Activated T-cell treated with anti-CD3 and anti-CD28 coated beads, Interleukin-2, amount 50 U/mL, for 24 hours (primary cell): ENCODE measurements around the gene FMNL1.
"Not testable (repeated sequence)": the region's sequence is repeated elsewhere in the genome, so short reads cannot be mapped to it uniquely, and the experiment has no call there.

ENCODE experiments used
- DNase-seq: peaks from one replicate; pipeline ENCODE4 v3.0.0-alpha.2; 2020
- H3K27ac Mint-ChIP-seq: 2 replicates; pipeline ENCODE4 v1.8.0; 2020; ENCODE audit warnings: mild to moderate bottlenecking, mixed read lengths
- H3K27me3 Mint-ChIP-seq: 2 replicates; pipeline ENCODE4 v1.8.0; 2020; ENCODE audit warnings: mixed read lengths
- H3K36me3 Mint-ChIP-seq: 2 replicates; pipeline ENCODE4 v1.8.0; 2020; ENCODE audit warnings: low read depth, mixed read lengths
- H3K4me1 Mint-ChIP-seq: 2 replicates; pipeline ENCODE4 v1.8.0; 2020; ENCODE audit warnings: low read depth, mixed read lengths
- H3K4me3 Mint-ChIP-seq: 2 replicates; pipeline ENCODE4 v1.8.0; 2020; ENCODE audit warnings: mild to moderate bottlenecking, moderate library complexity, mixed read lengths
- H3K9me3 Mint-ChIP-seq: 2 replicates; pipeline ENCODE4 v1.8.0; 2020; ENCODE audit warnings: mixed read lengths

FMNL1 gene

GRCh38 chr17:45200701-45201100, 21.0 kb upstream of the FMNL1 start:
- no peaks in the 10 kb centered on the region for H3K9me3 Mint-ChIP-seq
- DNase-seq = no peak
- no peak overlapping the region for H3K4me3 Mint-ChIP-seq
- H3K36me3 Mint-ChIP-seq = no peaks in the 10 kb centered on the region
- peaks cover 3% of the 10 kb centered on the region for H3K4me1 Mint-ChIP-seq
- H3K27ac Mint-ChIP-seq = no peak overlapping the region
- no peaks in the 10 kb centered on the region for H3K27me3 Mint-ChIP-seq

- H3K4me3 Mint-ChIP-seq = no peak overlapping the region
- no peaks in the 10 kb centered on the region for H3K9me3 Mint-ChIP-seq
- peaks cover 2% of the 10 kb centered on the region for H3K36me3 Mint-ChIP-seq
- no peak for DNase-seq
- H3K4me1 Mint-ChIP-seq = peaks cover 3% of the 10 kb centered on the region
- no peaks in the 10 kb centered on the region for H3K27me3 Mint-ChIP-seq
- H3K27ac Mint-ChIP-seq = no peak overlapping the region
These were observed 20.2 kb upstream of the FMNL1 start for GRCh38 chr17:45201457-45201856.

GRCh38 chr17:45201880-45202279, 19.8 kb upstream of the FMNL1 start:
- not testable (repeated sequence) for H3K27ac Mint-ChIP-seq, H3K4me3 Mint-ChIP-seq, H3K9me3 Mint-ChIP-seq, H3K27me3 Mint-ChIP-seq, H3K36me3 Mint-ChIP-seq, H3K4me1 Mint-ChIP-seq, DNase-seq

GRCh38 chr17:45218895-45219661, 2.6 kb upstream of the FMNL1 start:
- DNase-seq = peak; percentile 93
- H3K4me1 Mint-ChIP-seq = peaks cover 40% of the 10 kb centered on the region
- no peaks in the 10 kb centered on the region for H3K9me3 Mint-ChIP-seq

GRCh38 chr17:45220079-45220478, 1.6 kb upstream of the FMNL1 start:
- Mint-ChIP-seq H3K36me3 (peaks cover 76% of the 10 kb centered on the region), H3K4me1 (peaks cover 50% of the 10 kb centered on the region)

More at GRCh38 chr17:45218895-45219661, 2.6 kb upstream of the FMNL1 start:
- Mint-ChIP-seq H3K4me3 (peak overlapping the region; percentile 88), H3K27me3 (no peaks in the 10 kb centered on the region), H3K36me3 (peaks cover 79% of the 10 kb centered on the region), H3K27ac (peak overlapping the region; percentile 87)

GRCh38 chr17:45222014-45222288, 266 bp downstream of the FMNL1 start:
- DNase-seq = peak; percentile 55
- Mint-ChIP-seq H3K9me3 (no peaks in the 10 kb centered on the region), H3K27me3 (no peaks in the 10 kb centered on the region), H3K4me1 (peaks cover 62% of the 10 kb centered on the region), H3K27ac (no peak overlapping the region), H3K36me3 (peaks cover 72% of the 10 kb centered on the region), H3K4me3 (peak overlapping the region; percentile 98)

More at GRCh38 chr17:45220079-45220478, 1.6 kb upstream of the FMNL1 start:
- Mint-ChIP-seq H3K27ac (peak overlapping the region; percentile 42), H3K27me3 (no peaks in the 10 kb centered on the region), H3K4me3 (peak overlapping the region; percentile 88), H3K9me3 (no peaks in the 10 kb centered on the region)
- no peak for DNase-seq

- Mint-ChIP-seq H3K4me3 (peak overlapping the region; percentile 98), H3K27me3 (no peaks in the 10 kb centered on the region), H3K27ac (peak overlapping the region; percentile 99), H3K9me3 (no peaks in the 10 kb centered on the region), H3K4me1 (peaks cover 66% of the 10 kb centered on the region), H3K36me3 (peaks cover 69% of the 10 kb centered on the region)
- peak; percentile 76 for DNase-seq
These were observed 757 bp downstream of the FMNL1 start for GRCh38 chr17:45222289-45222995.

GRCh38 chr17:45222996-45223538, 1.4 kb downstream of the FMNL1 start:
- DNase-seq = no peak
- peak overlapping the region; percentile 98 for H3K4me3 Mint-ChIP-seq
- no peaks in the 10 kb centered on the region for H3K9me3 Mint-ChIP-seq
- peaks cover 69% of the 10 kb centered on the region for H3K4me1 Mint-ChIP-seq
- H3K27ac Mint-ChIP-seq = peak overlapping the region; percentile 99
- H3K27me3 Mint-ChIP-seq = no peaks in the 10 kb centered on the region
- peaks cover 67% of the 10 kb centered on the region for H3K36me3 Mint-ChIP-seq

GRCh38 chr17:45223539-45224528, 2.1 kb downstream of the FMNL1 start:
- peak overlapping the region; percentile 98 for H3K4me3 Mint-ChIP-seq
- H3K4me1 Mint-ChIP-seq = peaks cover 74% of the 10 kb centered on the region
- H3K27me3 Mint-ChIP-seq = no peaks in the 10 kb centered on the region
- H3K36me3 Mint-ChIP-seq = peaks cover 66% of the 10 kb centered on the region
- H3K27ac Mint-ChIP-seq = peak overlapping the region; percentile 99
- DNase-seq = peak; percentile 80
- H3K9me3 Mint-ChIP-seq = no peaks in the 10 kb centered on the region

- DNase-seq = peak; percentile 62
- Mint-ChIP-seq H3K4me3 (peak overlapping the region; percentile 98), H3K36me3 (peaks cover 58% of the 10 kb centered on the region), H3K27me3 (no peaks in the 10 kb centered on the region), H3K4me1 (peaks cover 73% of the 10 kb centered on the region), H3K9me3 (no peaks in the 10 kb centered on the region), H3K27ac (peak overlapping the region; percentile 99)
These were observed 3.0 kb downstream of the FMNL1 start for GRCh38 chr17:45224671-45225050.

- peak; percentile 77 for DNase-seq
- peak overlapping the region; percentile 99 for H3K27ac Mint-ChIP-seq
These were observed 3.5 kb downstream of the FMNL1 start for GRCh38 chr17:45225051-45225700.

GRCh38 chr17:45225964-45226530, 4.4 kb downstream of the FMNL1 start:
- no peaks in the 10 kb centered on the region for H3K27me3 Mint-ChIP-seq
- peak overlapping the region; percentile 98 for H3K4me3 Mint-ChIP-seq
- H3K9me3 Mint-ChIP-seq = no peaks in the 10 kb centered on the region
- peak overlapping the region; percentile 99 for H3K27ac Mint-ChIP-seq
- H3K36me3 Mint-ChIP-seq = peaks cover 52% of the 10 kb centered on the region
- peaks cover 75% of the 10 kb centered on the region for H3K4me1 Mint-ChIP-seq
- peak; percentile 94 for DNase-seq

More at GRCh38 chr17:45225051-45225700, 3.5 kb downstream of the FMNL1 start:
- Mint-ChIP-seq H3K4me1 (peaks cover 73% of the 10 kb centered on the region), H3K36me3 (peaks cover 54% of the 10 kb centered on the region), H3K27me3 (no peaks in the 10 kb centered on the region), H3K9me3 (no peaks in the 10 kb centered on the region), H3K4me3 (peak overlapping the region; percentile 98)

GRCh38 chr17:45226576-45226975, 4.9 kb downstream of the FMNL1 start:
- Mint-ChIP-seq H3K4me1 (peaks cover 80% of the 10 kb centered on the region), H3K9me3 (no peaks in the 10 kb centered on the region), H3K27me3 (no peaks in the 10 kb centered on the region), H3K36me3 (peaks cover 54% of the 10 kb centered on the region), H3K27ac (peak overlapping the region; percentile 99), H3K4me3 (peak overlapping the region; percentile 98)
- peak; percentile 40 for DNase-seq
